HS-27A (cell line): ENCODE results near the gene FEZF2.

Source experiments
- DNase-seq: peaks from one replicate; pipeline ENCODE4 v3.0.0-alpha.2; 2012; ENCODE audit warnings: low read depth, missing footprints

FEZF2 gene

GRCh38 chr3:62373215-62373614 lies at the start of gene FEZF2:
Gene FEZF2 (minus strand): TSS chr3:62373550. CDS start chr3:62372868, 682 bp downstream.
- no peak for DNase-seq

GRCh38 chr3:62421207-62421606 lies 47.9 kb upstream of the FEZF2 start:
- DNase-seq = no peak

- no peak for DNase-seq
Measured at GRCh38 chr3:62416144-62416543, 42.8 kb upstream of the FEZF2 start.

- DNase-seq = no peak
Measured at GRCh38 chr3:62415312-62415801, 42.0 kb upstream of the FEZF2 start.

- DNase-seq = no peak
Measured at GRCh38 chr3:62414786-62415185, 41.4 kb upstream of the FEZF2 start.

GRCh38 chr3:62413687-62414086 lies 40.3 kb upstream of the FEZF2 start:
- no peak for DNase-seq

- no peak for DNase-seq
Measured at GRCh38 chr3:62406945-62407344, 33.6 kb upstream of the FEZF2 start.

- no peak for DNase-seq
Measured at GRCh38 chr3:62405566-62405965, 32.2 kb upstream of the FEZF2 start.

- DNase-seq = no peak
Measured at GRCh38 chr3:62405135-62405534, 31.8 kb upstream of the FEZF2 start.

GRCh38 chr3:62404321-62404720 lies 31.0 kb upstream of the FEZF2 start:
- no peak for DNase-seq

- no peak for DNase-seq
Measured at GRCh38 chr3:62403765-62404164, 30.4 kb upstream of the FEZF2 start.

- DNase-seq = no peak
Measured at GRCh38 chr3:62392626-62393292, 19.4 kb upstream of the FEZF2 start.

- DNase-seq = no peak
Measured at GRCh38 chr3:62387251-62387650, 13.9 kb upstream of the FEZF2 start.

GRCh38 chr3:62379321-62379798 lies 6.0 kb upstream of the FEZF2 start:
- DNase-seq = no peak

- no peak for DNase-seq
Measured at GRCh38 chr3:62378921-62379320, 5.6 kb upstream of the FEZF2 start.

- DNase-seq = no peak
Measured at GRCh38 chr3:62378311-62378789, 5.0 kb upstream of the FEZF2 start.

GRCh38 chr3:62376906-62377877 lies 3.8 kb upstream of the FEZF2 start:
- DNase-seq = no peak

- DNase-seq = no peak
Measured at GRCh38 chr3:62376454-62376720, 3.0 kb upstream of the FEZF2 start.

- DNase-seq = no peak
Measured at GRCh38 chr3:62375655-62376453, 2.5 kb upstream of the FEZF2 start.

- no peak for DNase-seq
Measured at GRCh38 chr3:62374341-62375218, 1.2 kb upstream of the FEZF2 start.

GRCh38 chr3:62373714-62374333 lies 474 bp upstream of the FEZF2 start:
- no peak for DNase-seq
